Brain microvascular endothelial cell (primary cell): ENCODE measurements around the gene OMG.

ENCODE experiments used
- DNase-seq: peaks from one replicate; pipeline ENCODE4 v3.0.0-alpha.2; 2020
- H3K27ac ChIP-seq: fragments of 250-450 bp; sonication (Bioruptor Pico); 2 replicates; pipeline ENCODE4 v1.5.1; 2020; ENCODE audit warnings: mild to moderate bottlenecking, moderate library complexity
- H3K27me3 ChIP-seq: fragments of 250-450 bp; sonication (Bioruptor Pico); replicated peaks from 2 replicates; pipeline ENCODE4 v1.5.1; 2020; ENCODE audit warnings: mild to moderate bottlenecking
- H3K36me3 ChIP-seq: fragments of 250-450 bp; sonication (Bioruptor Pico); replicated peaks from 2 replicates; pipeline ENCODE4 v1.5.1; 2020; ENCODE audit warnings: mild to moderate bottlenecking
- H3K4me3 ChIP-seq: 2 replicates; pipeline ENCODE4 v1.5.1; 2011; ENCODE audit warnings: low read depth, mild to moderate bottlenecking, control low read depth, low read length, moderate library complexity
- in situ Hi-C: cut with HindIII; loops from 2 replicates; pipeline ENCODE4 v1.10.0; 2017; ENCODE audit warnings: low sequenced_read_pairs, low pct_ligation_motif_present
- TF ChIP-seq, protein P1 (sequence below): IDR thresholded peaks from 2 replicates; pipeline ENCODE4 v1.5.1; 2011; ENCODE audit warnings: low read depth, mild to moderate bottlenecking, moderate library complexity, low read length, control low read depth, inconsistent platforms; ENCODE audit errors: missing control alignments

OMG gene

DNA sequence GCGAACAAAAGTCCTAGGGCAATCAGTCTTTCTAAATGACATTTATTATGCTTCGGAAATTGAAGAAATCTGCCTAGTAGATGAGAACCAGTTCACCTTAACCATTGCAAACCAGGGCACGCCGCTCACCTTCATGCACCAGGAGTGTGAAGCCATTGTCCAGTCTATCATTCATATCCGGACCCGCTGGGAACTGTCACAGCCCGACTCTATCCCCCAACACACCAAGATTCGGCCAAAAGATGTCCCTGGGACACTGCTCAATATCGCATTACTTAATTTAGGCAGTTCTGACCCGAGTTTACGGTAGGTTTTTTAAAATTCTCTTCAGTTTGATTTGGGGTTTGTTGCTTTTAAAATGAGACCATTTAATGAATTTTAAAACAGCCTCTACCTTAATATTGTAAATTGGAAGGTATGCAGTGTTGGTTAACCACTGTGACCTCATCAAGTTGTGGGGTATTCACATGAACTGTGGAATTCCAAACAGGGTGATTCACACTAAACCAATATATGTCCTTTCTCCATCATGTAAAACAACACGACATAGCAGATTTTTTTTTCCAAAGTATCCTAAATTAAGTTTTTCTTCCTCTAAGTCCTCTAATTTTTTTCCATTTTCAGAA, 30.6 kb upstream of the OMG start:
- Histone ChIP-seq H3K27ac (peak overlapping the region; percentile 51), H3K36me3 (peaks cover 8% of the 10 kb centered on the region), H3K27me3 (no peaks in the 10 kb centered on the region), H3K4me3 (no peak overlapping the region)
- peak; percentile 79 for DNase-seq
- in situ Hi-C loops, result no loop called here
- TF ChIP-seq, protein P1, sequence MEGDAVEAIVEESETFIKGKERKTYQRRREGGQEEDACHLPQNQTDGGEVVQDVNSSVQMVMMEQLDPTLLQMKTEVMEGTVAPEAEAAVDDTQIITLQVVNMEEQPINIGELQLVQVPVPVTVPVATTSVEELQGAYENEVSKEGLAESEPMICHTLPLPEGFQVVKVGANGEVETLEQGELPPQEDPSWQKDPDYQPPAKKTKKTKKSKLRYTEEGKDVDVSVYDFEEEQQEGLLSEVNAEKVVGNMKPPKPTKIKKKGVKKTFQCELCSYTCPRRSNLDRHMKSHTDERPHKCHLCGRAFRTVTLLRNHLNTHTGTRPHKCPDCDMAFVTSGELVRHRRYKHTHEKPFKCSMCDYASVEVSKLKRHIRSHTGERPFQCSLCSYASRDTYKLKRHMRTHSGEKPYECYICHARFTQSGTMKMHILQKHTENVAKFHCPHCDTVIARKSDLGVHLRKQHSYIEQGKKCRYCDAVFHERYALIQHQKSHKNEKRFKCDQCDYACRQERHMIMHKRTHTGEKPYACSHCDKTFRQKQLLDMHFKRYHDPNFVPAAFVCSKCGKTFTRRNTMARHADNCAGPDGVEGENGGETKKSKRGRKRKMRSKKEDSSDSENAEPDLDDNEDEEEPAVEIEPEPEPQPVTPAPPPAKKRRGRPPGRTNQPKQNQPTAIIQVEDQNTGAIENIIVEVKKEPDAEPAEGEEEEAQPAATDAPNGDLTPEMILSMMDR, result no peak

DNA sequence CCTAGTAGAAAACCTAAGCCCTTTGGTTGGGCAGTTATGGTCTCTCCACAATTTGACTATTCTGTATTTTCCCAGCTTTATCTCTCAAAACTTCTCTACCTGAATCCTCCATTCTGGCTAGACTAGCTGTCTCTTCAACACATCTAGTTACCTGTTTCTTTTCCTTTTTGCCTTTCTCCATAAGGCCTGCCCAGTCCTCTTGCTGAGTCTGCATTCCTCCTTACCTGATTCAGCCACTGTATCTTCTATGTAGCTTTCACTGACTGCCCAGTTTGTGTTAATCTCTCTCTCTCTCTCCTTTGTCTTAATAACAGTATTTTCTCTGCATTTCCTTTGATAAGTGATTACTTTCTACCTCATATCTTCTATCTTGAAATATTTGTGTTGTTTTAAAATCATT, 26.5 kb upstream of the OMG start:
- TF ChIP-seq, protein P1, result no peak
- peaks cover 6% of the 10 kb centered on the region for H3K36me3 ChIP-seq
- in situ Hi-C loops, result no loop called here
- no peaks in the 10 kb centered on the region for H3K27me3 ChIP-seq
- no peak for DNase-seq
- no peak overlapping the region for H3K27ac ChIP-seq
- no peak overlapping the region for H3K4me3 ChIP-seq

DNA sequence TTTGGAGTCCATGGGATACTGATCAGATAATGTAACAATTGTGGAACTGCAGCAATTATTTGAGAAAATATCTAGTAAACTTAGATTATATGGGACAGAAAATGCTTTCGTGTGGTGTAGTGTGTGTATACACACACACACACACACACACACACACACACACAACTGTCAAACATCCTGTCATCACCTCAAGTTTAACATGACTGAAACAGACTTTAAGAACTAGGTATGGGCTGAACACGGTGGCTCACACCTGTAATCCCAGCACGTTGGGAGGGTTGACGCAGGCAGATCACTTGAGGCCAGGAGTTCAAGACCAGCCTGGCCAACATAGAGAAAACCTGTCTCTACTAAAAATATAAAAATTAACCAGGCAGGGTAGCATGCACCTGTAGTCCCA, 24.9 kb upstream of the OMG start:
- TF ChIP-seq, protein P1, result no peak
- Histone ChIP-seq H3K27me3 (no peaks in the 10 kb centered on the region), H3K4me3 (no peak overlapping the region), H3K27ac (no peak overlapping the region), H3K36me3 (peaks cover 6% of the 10 kb centered on the region)
- in situ Hi-C loops, result no loop called here
- no peak for DNase-seq

DNA sequence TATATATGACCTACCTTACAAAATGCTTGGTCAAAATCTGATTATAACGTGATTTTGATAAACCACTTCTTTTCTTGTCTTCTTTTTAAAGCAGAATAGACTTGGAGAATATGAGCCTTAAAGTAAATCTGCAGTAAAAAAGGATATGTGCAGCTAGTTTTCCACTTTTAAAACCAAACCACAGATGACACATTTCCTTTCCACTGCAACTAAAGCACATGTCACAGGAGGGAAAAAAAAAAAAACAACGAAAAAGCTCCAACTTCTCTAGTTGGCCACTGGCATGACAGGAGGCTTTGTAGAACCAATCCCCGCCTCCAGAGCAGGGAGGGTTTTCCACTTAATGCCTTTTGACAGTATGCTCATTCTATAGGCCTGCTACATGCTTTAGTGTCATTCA, 24.4 kb upstream of the OMG start, which contains the start of gene EVI2A:
Gene EVI2A, minus strand, starts transcription at position 142 of the 400 bp plus-strand sequence. CDS start 2,609 bp downstream, outside the sequence.
- in situ Hi-C loops, result no loop called here
- Histone ChIP-seq H3K4me3 (peak within 1 kb of the TSS; percentile 35), H3K36me3 (peaks cover 6% of the 10 kb centered on the region), H3K27me3 (no peaks in the 10 kb centered on the region), H3K27ac (peak within 1 kb of the TSS; percentile 58)
- TF ChIP-seq, protein P1, result no peak
- DNase-seq, result peak; percentile 66

DNA sequence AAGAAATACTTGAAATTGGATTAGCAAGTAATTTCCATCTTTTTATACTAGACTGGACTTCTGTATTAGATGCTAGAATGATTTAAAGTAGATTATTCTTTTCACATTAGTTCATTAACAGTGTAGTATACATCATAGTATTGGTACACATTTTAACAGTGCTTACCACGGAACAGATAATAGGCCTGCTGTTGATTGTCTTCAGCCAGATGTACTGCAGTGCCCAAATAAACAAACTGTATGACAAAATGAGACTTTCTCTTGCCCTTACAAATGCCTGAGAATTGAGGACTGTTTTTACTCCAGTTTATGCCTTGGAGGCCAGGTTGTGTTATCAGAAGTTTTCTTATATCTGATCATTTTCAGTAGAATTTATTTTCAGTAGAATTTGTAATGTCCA, 23.8 kb upstream of the OMG start:
- Histone ChIP-seq H3K36me3 (no peaks in the 10 kb centered on the region), H3K27ac (peak overlapping the region; percentile 58), H3K4me3 (peak overlapping the region; percentile 25), H3K27me3 (no peaks in the 10 kb centered on the region)
- TF ChIP-seq, protein P1, result no peak
- in situ Hi-C loops, result no loop called here
- DNase-seq, result no peak

DNA sequence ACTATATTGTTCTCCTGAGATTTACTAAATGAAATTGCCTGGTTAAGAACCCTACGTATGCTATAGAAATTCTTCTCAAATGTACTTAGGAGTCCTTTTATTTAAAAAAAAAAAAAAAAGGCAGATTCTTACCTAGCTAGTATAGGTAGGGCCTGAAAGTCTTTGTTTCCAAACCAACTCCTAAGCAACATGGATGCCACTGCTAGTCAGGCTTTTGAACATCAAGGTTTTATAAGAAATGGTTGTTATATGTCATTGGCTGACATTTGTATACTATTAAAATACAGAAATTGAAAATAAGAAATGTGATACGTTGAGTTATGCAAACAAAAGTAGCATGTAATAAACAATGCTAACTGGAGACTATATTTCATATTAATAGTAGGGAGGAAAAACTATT, 23.2 kb upstream of the OMG start:
- in situ Hi-C loops, result no loop called here
- DNase-seq, result no peak
- H3K27me3 ChIP-seq, result no peaks in the 10 kb centered on the region
- H3K36me3 ChIP-seq, result no peaks in the 10 kb centered on the region
- H3K4me3 ChIP-seq, result no peak overlapping the region
- TF ChIP-seq, protein P1, result no peak
- H3K27ac ChIP-seq, result no peak overlapping the region
